ENCODE data around the gene SST.

DNA sequence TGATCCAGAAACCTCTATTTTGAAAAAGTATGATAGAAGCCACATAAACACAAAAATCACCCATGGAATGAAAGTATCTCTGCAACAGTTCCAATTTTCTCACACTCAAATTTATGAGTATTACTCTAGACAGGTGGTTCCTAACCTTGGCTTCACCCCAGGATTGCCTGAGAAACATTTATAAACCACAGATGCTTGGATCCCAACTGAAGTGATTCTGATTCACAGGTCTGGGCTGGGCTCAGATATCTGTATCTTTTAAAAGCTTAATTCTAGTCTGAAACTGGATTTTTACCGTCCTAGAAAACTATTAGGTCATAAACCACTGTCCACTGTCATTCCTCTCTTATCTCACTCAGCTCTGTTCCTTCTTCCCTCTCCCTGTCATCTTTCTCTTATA lies 7.4 kb upstream of the SST start:
- TF ChIP-seq, protein P1, sequence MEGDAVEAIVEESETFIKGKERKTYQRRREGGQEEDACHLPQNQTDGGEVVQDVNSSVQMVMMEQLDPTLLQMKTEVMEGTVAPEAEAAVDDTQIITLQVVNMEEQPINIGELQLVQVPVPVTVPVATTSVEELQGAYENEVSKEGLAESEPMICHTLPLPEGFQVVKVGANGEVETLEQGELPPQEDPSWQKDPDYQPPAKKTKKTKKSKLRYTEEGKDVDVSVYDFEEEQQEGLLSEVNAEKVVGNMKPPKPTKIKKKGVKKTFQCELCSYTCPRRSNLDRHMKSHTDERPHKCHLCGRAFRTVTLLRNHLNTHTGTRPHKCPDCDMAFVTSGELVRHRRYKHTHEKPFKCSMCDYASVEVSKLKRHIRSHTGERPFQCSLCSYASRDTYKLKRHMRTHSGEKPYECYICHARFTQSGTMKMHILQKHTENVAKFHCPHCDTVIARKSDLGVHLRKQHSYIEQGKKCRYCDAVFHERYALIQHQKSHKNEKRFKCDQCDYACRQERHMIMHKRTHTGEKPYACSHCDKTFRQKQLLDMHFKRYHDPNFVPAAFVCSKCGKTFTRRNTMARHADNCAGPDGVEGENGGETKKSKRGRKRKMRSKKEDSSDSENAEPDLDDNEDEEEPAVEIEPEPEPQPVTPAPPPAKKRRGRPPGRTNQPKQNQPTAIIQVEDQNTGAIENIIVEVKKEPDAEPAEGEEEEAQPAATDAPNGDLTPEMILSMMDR (IDR thresholded peaks at IDR 0.05): no peak
- TF ChIP-seq POLR2A (IDR thresholded peaks at IDR 0.05): no peak
